ENCODE measurements around the gene GNB1. TPM values are rescaled to one million over a fixed set of nuclear protein-coding genes. Genes with fewer than 3 reads are reported as not detected.
A peak's percentile ranks its signal among the peaks of the same experiment; 100 is the strongest.

GNB1 gene
- total RNA-seq, 2 donors from 2014 or later = 350 to 418 TPM

DNA sequence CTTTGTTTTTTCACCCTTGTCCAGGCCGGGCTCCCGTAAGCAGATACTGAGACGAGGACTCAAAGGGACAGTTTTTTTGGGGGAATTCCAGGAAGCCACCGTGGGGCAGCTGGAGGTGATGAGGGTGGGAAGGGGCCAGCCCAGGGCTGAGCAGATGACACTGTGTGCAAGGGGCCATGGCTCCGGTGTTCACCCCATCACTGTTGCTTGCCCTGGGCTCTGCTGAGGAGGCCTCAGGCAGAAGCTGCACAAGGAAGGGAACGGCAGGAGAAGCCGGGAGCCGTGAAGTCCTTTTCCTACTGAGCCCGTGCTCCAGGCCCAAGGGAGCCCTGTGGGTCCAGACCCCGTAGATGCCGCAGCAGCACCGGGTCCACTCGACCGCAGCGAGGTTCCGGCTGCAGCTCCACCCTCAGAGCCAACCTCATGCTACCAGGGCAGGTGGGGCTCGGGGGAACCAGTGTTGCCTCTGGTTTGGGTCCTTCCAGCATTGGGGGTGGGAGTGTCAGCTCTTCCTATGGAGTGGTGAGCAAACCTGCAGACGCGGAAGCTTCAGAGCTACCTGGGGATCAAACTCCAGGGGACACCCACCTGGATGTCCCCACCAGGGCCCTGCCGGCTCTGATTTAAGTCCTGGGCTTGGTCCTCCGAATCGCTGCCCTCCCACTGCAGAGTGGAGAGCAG is 19.9 kb upstream of the GNB1 start:
- H3K27ac Mint-ChIP-seq = no peak overlapping the region
- peaks cover 23% of the 10 kb centered on the region for H3K4me1 Mint-ChIP-seq (ENCODE audit: low read depth)
- no peaks in the 10 kb centered on the region for H3K36me3 Mint-ChIP-seq (ENCODE audit: insufficient read depth in 2 of 2)
- no peak for ATAC-seq (replicated peaks in 1 of 2)
- H3K9me3 Mint-ChIP-seq = no peaks in the 10 kb centered on the region
- H3K4me3 Mint-ChIP-seq = peak overlapping the region; percentile 87 to 91
- no peak for DNase-seq
- no peaks in the 10 kb centered on the region for H3K27me3 Mint-ChIP-seq (ENCODE audit: low read depth)

DNA sequence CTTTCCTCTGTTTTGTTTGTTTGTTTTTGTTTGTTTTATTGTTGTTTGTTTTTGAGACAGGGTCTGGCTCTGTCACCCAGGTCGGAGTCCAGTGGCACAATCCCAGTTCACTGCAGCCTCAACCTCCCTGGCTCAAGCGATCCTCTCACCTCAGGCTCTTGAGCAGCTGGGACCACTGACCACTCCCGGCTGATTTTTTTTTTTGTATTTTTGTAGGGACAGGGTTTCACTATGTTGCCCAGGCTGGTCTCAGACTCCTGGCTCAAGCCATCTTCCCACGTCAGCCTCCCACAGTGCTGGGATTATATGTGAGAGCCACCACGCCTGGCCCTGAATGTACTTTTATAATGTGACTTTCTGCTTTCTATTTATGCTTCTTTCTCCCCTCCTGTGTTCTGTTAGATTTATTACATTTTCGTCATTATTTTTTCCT is 19.2 kb upstream of the GNB1 start:
- DNase-seq = no peak
- Mint-ChIP-seq H3K36me3 (ENCODE audit: insufficient read depth in 2 of 2) (no peaks in the 10 kb centered on the region), H3K4me3 (peak overlapping the region; percentile 87 to 91), H3K4me1 (ENCODE audit: low read depth) (peaks cover 23% of the 10 kb centered on the region), H3K9me3 (no peaks in the 10 kb centered on the region), H3K27ac (no peak overlapping the region), H3K27me3 (ENCODE audit: low read depth) (no peaks in the 10 kb centered on the region)
- ATAC-seq (replicated peaks in 1 of 2) = no peak

- no peaks in the 10 kb centered on the region for H3K36me3 Mint-ChIP-seq (ENCODE audit: insufficient read depth in 2 of 2)
- no peaks in the 10 kb centered on the region for H3K27me3 Mint-ChIP-seq (ENCODE audit: low read depth)
- no peak overlapping the region for H3K27ac Mint-ChIP-seq
- DNase-seq (no peak), ATAC-seq (replicated peaks in 1 of 2) (peak in 1 of 2 donors; percentile 0)
- no peaks in the 10 kb centered on the region for H3K9me3 Mint-ChIP-seq
- peaks cover 23% of the 10 kb centered on the region for H3K4me1 Mint-ChIP-seq (ENCODE audit: low read depth)
- H3K4me3 Mint-ChIP-seq = peak overlapping the region; percentile 75 to 76
Measured at GRCh38 chr1:1908506-1908791, 17.6 kb upstream of the GNB1 start.

DNA sequence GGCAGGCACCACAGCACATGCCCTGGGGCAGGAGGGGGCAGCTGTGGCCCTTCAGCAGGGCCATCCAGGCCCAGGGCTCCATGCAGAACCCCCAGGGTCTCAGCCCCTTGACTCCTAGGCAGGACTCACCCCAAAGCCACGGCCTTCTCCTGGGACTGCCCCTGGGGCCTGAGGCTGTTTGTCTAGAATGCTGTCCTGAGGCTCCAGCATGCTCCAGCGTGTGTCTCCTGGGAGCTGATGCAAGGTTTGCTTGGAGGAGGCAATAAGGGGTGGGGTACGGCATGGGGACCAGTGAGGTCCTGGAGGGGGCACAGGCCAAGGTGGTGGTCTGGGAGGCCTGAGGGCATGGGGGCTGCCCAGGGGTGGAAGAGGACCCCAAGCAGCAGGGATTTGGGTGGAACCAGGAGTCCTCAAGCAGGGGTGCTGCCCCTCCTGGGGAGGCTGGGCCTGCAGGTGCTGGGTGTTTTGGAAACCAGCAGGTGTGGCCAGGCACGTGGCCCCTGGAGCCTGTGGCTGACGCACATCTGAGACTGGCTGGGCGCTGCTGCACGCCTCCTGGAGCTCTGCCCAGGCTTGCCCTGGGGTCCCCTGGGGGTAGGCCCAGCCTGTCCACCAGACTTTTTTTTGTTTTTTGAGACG is 16.3 kb upstream of the GNB1 start:
- ATAC-seq (replicated peaks in 1 of 2) (no peak), DNase-seq (no peak)
- no peaks in the 10 kb centered on the region for H3K36me3 Mint-ChIP-seq (ENCODE audit: insufficient read depth in 2 of 2)
- no peak overlapping the region for H3K27ac Mint-ChIP-seq
- H3K4me3 Mint-ChIP-seq = peak overlapping the region in 1 of 2 donors; percentile 75
- H3K27me3 Mint-ChIP-seq (ENCODE audit: low read depth) = no peaks in the 10 kb centered on the region
- no peaks in the 10 kb centered on the region for H3K9me3 Mint-ChIP-seq
- peaks cover 23% of the 10 kb centered on the region for H3K4me1 Mint-ChIP-seq (ENCODE audit: low read depth)

GRCh38 chr1:1906185-1907097 is 15.6 kb upstream of the GNB1 start:
- Mint-ChIP-seq H3K27ac (no peak overlapping the region), H3K36me3 (ENCODE audit: insufficient read depth in 2 of 2) (no peaks in the 10 kb centered on the region), H3K4me1 (ENCODE audit: low read depth) (peaks cover 23% of the 10 kb centered on the region), H3K4me3 (peak overlapping the region in 1 of 2 donors; percentile 29), H3K9me3 (no peaks in the 10 kb centered on the region), H3K27me3 (ENCODE audit: low read depth) (no peaks in the 10 kb centered on the region)
- ATAC-seq (replicated peaks in 1 of 2) (peak; percentile 37 to 42), DNase-seq (peak; percentile 79 to 81)

DNA sequence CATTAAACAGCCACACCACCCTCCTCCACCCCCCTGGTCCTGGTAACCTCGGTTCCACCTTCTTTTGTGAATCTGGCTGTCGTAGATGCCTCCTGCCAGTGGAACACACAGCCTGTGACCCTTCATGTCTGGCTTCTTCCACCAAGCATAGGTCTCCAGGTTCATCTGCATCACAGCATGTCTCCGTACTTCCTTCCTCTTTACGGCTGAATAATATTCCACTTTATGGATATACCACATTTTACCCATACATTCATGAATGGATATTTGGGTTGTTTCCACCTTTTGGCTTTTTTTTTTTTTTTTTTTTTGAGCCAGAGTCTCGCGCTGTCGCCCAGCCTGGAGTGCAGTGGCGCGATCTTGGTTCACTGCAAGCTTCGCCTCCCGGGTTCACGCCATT is 12.3 kb upstream of the GNB1 start:
- no peak for ATAC-seq (replicated peaks in 1 of 2)
- Mint-ChIP-seq H3K36me3 (ENCODE audit: insufficient read depth in 2 of 2) (no peaks in the 10 kb centered on the region), H3K27ac (no peak overlapping the region), H3K4me3 (no peak overlapping the region), H3K9me3 (no peaks in the 10 kb centered on the region), H3K27me3 (ENCODE audit: low read depth) (no peaks in the 10 kb centered on the region), H3K4me1 (ENCODE audit: low read depth) (peaks cover 23% of the 10 kb centered on the region)
- DNase-seq = no peak

GRCh38 chr1:1901641-1902294 is 10.9 kb upstream of the GNB1 start:
- Mint-ChIP-seq H3K4me3 (no peak overlapping the region), H3K4me1 (ENCODE audit: low read depth) (peaks cover 26% of the 10 kb centered on the region), H3K36me3 (ENCODE audit: insufficient read depth in 2 of 2) (no peaks in the 10 kb centered on the region), H3K27ac (no peak overlapping the region), H3K27me3 (ENCODE audit: low read depth) (no peaks in the 10 kb centered on the region), H3K9me3 (no peaks in the 10 kb centered on the region)
- DNase-seq (no peak), ATAC-seq (replicated peaks in 1 of 2) (no peak)

GRCh38 chr1:1900883-1901640 is 10.2 kb upstream of the GNB1 start:
- DNase-seq = no peak
- Mint-ChIP-seq H3K9me3 (no peaks in the 10 kb centered on the region), H3K27me3 (ENCODE audit: low read depth) (no peaks in the 10 kb centered on the region), H3K4me3 (no peak overlapping the region), H3K27ac (no peak overlapping the region), H3K36me3 (ENCODE audit: insufficient read depth in 2 of 2) (no peaks in the 10 kb centered on the region), H3K4me1 (ENCODE audit: low read depth) (peaks cover 20% of the 10 kb centered on the region)
- ATAC-seq (replicated peaks in 1 of 2) = no peak

DNA sequence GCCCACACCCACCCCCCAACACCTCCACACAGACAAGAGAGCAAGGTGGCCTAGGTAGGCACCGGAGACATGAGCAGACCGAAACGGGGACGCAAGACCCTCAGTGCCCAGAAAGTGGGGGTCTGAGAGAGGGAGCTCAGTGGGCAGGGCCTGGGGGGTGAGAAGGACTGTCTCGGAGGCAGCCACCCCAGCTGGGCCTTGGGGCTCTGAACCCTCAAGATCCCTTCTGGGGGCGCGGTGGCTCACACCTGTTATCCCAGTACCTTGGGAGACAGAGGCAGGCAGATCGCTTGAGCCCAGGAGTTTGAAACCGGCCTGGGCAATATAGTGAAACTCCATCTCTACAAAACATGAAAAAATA is 9.1 kb upstream of the GNB1 start:
- Mint-ChIP-seq H3K27ac (no peak overlapping the region), H3K9me3 (no peaks in the 10 kb centered on the region), H3K4me3 (no peak overlapping the region), H3K27me3 (ENCODE audit: low read depth) (no peaks in the 10 kb centered on the region), H3K4me1 (ENCODE audit: low read depth) (peaks cover 21% of the 10 kb centered on the region), H3K36me3 (ENCODE audit: insufficient read depth in 2 of 2) (no peaks in the 10 kb centered on the region)
- ATAC-seq (replicated peaks in 1 of 2) (no peak), DNase-seq (no peak)

DNA sequence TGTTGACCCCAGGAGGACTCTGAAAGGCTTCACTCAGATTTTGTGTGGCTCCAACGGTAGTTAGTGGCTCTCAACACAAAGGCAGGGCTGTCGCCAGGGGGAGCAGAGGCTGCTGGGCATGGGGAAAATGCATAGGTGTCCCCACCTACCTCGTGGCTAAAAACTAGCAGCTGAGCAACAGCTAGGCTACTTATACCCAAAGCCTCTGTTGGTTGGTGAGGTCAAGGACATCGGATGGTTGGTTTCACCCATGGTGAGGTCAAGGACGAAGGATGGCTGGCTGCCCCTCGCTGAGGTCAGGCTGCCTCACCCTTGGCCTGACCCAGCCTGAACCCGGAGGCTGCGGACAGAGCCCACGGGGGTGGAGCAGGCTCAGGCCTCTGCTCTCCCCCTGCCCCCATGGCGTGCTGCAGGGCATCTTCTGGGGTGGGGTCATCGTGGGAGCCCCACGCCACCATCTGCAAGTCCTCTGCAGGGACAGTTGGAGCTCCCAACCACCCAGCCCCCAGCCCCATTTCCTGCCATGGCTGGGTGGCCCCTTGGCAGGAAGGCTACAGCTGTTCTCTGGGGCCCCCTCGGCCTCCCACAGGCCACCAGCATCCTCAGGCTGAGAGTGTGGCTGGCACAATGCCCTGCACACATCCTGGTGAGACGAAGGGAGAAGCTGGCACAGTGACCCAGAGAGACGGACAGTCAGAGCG is 8.5 kb upstream of the GNB1 start:
- no peaks in the 10 kb centered on the region for H3K27me3 Mint-ChIP-seq (ENCODE audit: low read depth)
- H3K4me3 Mint-ChIP-seq = no peak overlapping the region
- peaks cover 27% of the 10 kb centered on the region for H3K4me1 Mint-ChIP-seq (ENCODE audit: low read depth)
- no peaks in the 10 kb centered on the region for H3K36me3 Mint-ChIP-seq (ENCODE audit: insufficient read depth in 2 of 2)
- H3K27ac Mint-ChIP-seq = no peak overlapping the region
- no peaks in the 10 kb centered on the region for H3K9me3 Mint-ChIP-seq
- ATAC-seq (replicated peaks in 1 of 2) (peak; percentile 48 to 52), DNase-seq (peak in 1 of 2 donors; percentile 43)

DNA sequence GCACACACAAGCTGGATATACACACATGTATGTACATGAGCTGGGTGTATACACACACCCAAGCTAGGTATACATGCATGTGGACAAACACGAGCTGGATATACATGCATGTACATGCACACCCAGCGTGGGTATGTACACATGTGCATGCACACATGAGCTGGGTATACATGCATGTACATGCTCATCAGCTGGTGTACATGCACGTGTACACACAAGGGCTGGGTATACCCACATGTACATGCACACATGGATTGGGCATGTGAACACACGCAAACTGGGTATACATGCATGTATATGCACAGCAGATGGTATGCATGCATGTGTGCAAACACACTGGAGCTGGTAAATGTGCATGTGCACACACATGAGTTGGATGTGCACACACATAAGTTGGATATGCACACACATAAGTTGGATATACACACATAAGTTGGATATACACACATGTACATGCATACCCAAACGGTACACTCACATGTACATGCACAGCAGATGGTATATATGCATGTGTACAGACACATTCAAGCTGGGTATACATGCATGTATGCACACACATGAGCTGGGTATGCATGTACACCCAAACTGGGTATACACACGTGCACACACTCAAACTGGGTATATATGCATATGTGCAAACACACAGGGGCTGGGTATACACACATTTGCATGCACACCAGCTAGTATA is 7.5 kb upstream of the GNB1 start:
- H3K9me3 Mint-ChIP-seq = no peaks in the 10 kb centered on the region
- no peak overlapping the region for H3K4me3 Mint-ChIP-seq
- peaks cover 32% of the 10 kb centered on the region for H3K4me1 Mint-ChIP-seq (ENCODE audit: low read depth)
- no peaks in the 10 kb centered on the region for H3K36me3 Mint-ChIP-seq (ENCODE audit: insufficient read depth in 2 of 2)
- no peaks in the 10 kb centered on the region for H3K27me3 Mint-ChIP-seq (ENCODE audit: low read depth)
- no peak for DNase-seq
- H3K27ac Mint-ChIP-seq = no peak overlapping the region
- no peak for ATAC-seq (replicated peaks in 1 of 2)
